GM21381 (cell line): ENCODE results near the gene PWP2.
"Not testable (repeated sequence)": the region's sequence is repeated elsewhere in the genome, so short reads cannot be mapped to it uniquely, and the experiment has no call there.

ENCODE experiments used
- ATAC-seq: cut with Tn5 transposase; IDR thresholded peaks from one replicate; pipeline ENCODE4 v1.9.1; 2021; ENCODE audit warnings: mild to moderate bottlenecking, moderate library complexity; ENCODE audit not compliant: unreplicated experiment

Gene PWP2

GRCh38 chr21:44127827-44128226, 20.6 kb downstream of the PWP2 start:
- ATAC-seq = not testable (repeated sequence)

- ATAC-seq = not testable (repeated sequence)
Measured at GRCh38 chr21:44133715-44134057, 26.5 kb downstream of the PWP2 start.

GRCh38 chr21:44134732-44135131, 27.5 kb downstream of the PWP2 start:
- ATAC-seq = not testable (repeated sequence)

GRCh38 chr21:44138039-44138438, 30.8 kb downstream of the PWP2 start:
- ATAC-seq = not testable (repeated sequence)

GRCh38 chr21:44139787-44140551, 32.8 kb downstream of the PWP2 start:
- ATAC-seq = not testable (repeated sequence)

GRCh38 chr21:44140552-44140932, 33.3 kb downstream of the PWP2 start:
- not testable (repeated sequence) for ATAC-seq

- not testable (repeated sequence) for ATAC-seq
Measured at GRCh38 chr21:44142470-44142869, 35.3 kb downstream of the PWP2 start.

GRCh38 chr21:44143380-44143779, 36.2 kb downstream of the PWP2 start:
- ATAC-seq = not testable (repeated sequence)

- not testable (repeated sequence) for ATAC-seq
Measured at GRCh38 chr21:44143996-44144395, 36.8 kb downstream of the PWP2 start.

GRCh38 chr21:44144784-44145602, 37.8 kb downstream of the PWP2 start:
- ATAC-seq = not testable (repeated sequence)

GRCh38 chr21:44145616-44146015, 38.4 kb downstream of the PWP2 start:
- not testable (repeated sequence) for ATAC-seq

- ATAC-seq = not testable (repeated sequence)
Measured at GRCh38 chr21:44147108-44147507, 39.9 kb downstream of the PWP2 start.

GRCh38 chr21:44150255-44150654, 43.1 kb downstream of the PWP2 start:
- not testable (repeated sequence) for ATAC-seq

GRCh38 chr21:44153214-44153888, 46.2 kb downstream of the PWP2 start:
- not testable (repeated sequence) for ATAC-seq

GRCh38 chr21:44153889-44154228, 46.7 kb downstream of the PWP2 start:
- ATAC-seq = not testable (repeated sequence)

- ATAC-seq = not testable (repeated sequence)
Measured at GRCh38 chr21:44154816-44155230, 47.6 kb downstream of the PWP2 start.

GRCh38 chr21:44155231-44155993, 48.2 kb downstream of the PWP2 start:
- not testable (repeated sequence) for ATAC-seq

- ATAC-seq = not testable (repeated sequence)
Measured at GRCh38 chr21:44155994-44156380, 48.8 kb downstream of the PWP2 start.

- ATAC-seq = not testable (repeated sequence)
Measured at GRCh38 chr21:44157439-44158081, 50.4 kb downstream of the PWP2 start.

GRCh38 chr21:44158082-44158468, 50.9 kb downstream of the PWP2 start:
- ATAC-seq = not testable (repeated sequence)
